DOHH2 (cell line): ENCODE data around the gene TOX3.

Source experiments
- H3F3A ChIP-seq: fragments of 200-600 bp; sonication (generic), shearing (Covaris generic); 2 replicates; pipeline ENCODE4 v1.6.0; 2016; ENCODE audit warnings: antibody characterized with exemption, mild to moderate bottlenecking; ENCODE audit not compliant: control insufficient read depth, insufficient read depth
- H3K27ac ChIP-seq: fragments of 200-600 bp; sonication (generic); 2 replicates; pipeline ENCODE4 v1.5.1; 2014; ENCODE audit warnings: low read depth, mild to moderate bottlenecking, low read length, moderate library complexity
- H3K27me3 ChIP-seq: fragments of 200-600 bp; sonication (generic); 2 replicates; pipeline ENCODE4 v1.6.1; 2014; ENCODE audit warnings: mild to moderate bottlenecking, low read length, mixed read lengths; ENCODE audit not compliant: control insufficient read depth
- H3K36me3 ChIP-seq: fragments of 200-600 bp; sonication (generic); 2 replicates; pipeline ENCODE4 v1.6.1; 2014; ENCODE audit warnings: mild to moderate bottlenecking, low read length, moderate library complexity, mixed read lengths; ENCODE audit not compliant: control insufficient read depth
- H3K4me1 ChIP-seq: fragments of 200-600 bp; sonication (generic); 2 replicates; pipeline ENCODE4 v1.6.1; 2014; ENCODE audit warnings: mild to moderate bottlenecking, low read length, mixed read lengths; ENCODE audit not compliant: control insufficient read depth
- H3K4me2 ChIP-seq: fragments of 200-600 bp; sonication (generic); 2 replicates; pipeline ENCODE4 v1.6.0; 2014; ENCODE audit warnings: mild to moderate bottlenecking, low read length, moderate library complexity
- H3K4me3 ChIP-seq: fragments of 200-600 bp; sonication (generic); 2 replicates; pipeline ENCODE4 v1.5.1; 2014; ENCODE audit warnings: mild to moderate bottlenecking, low read length, mixed read lengths
- H3K79me2 ChIP-seq: fragments of 200-600 bp; sonication (generic); 2 replicates; pipeline ENCODE4 v1.6.1; 2014; ENCODE audit warnings: mild to moderate bottlenecking, low read length, mixed read lengths; ENCODE audit not compliant: control insufficient read depth
- H3K9me2 ChIP-seq: fragments of 200-600 bp; sonication (generic); replicated peaks from 2 replicates; pipeline ENCODE4 v1.6.1; 2014; ENCODE audit warnings: mild to moderate bottlenecking, low read length, mixed read lengths; ENCODE audit not compliant: control insufficient read depth
- H3K9me3 ChIP-seq: fragments of 200-600 bp; sonication (generic); 2 replicates; pipeline ENCODE4 v1.6.1; 2014; ENCODE audit warnings: antibody characterized with exemption, low read length, mixed read lengths; ENCODE audit not compliant: control insufficient read depth, insufficient read depth
- H4K20me1 ChIP-seq: fragments of 200-600 bp; sonication (generic); 2 replicates; pipeline ENCODE4 v1.6.0; 2014; ENCODE audit warnings: low read depth, mild to moderate bottlenecking, antibody characterized with exemption, low read length, moderate library complexity; ENCODE audit not compliant: control insufficient read depth, insufficient read depth
- EZH2phosphoT487 ChIP-seq: fragments of 200-600 bp; sonication (generic); IDR thresholded peaks from 2 replicates; pipeline ENCODE4 v1.6.1; 2017; ENCODE audit warnings: borderline replicate concordance, mild to moderate bottlenecking, antibody characterized with exemption, low read length, moderate library complexity, mixed read lengths
- TF ChIP-seq, protein P1 (sequence below): fragments of 200-600 bp; sonication (generic); IDR thresholded peaks from one replicate; pipeline ENCODE4 v1.5.1; 2014; ENCODE audit warnings: antibody characterized with exemption, mild to moderate bottlenecking, low read depth, low read length; ENCODE audit not compliant: poor library complexity, severe bottlenecking

The TOX3 gene

DNA sequence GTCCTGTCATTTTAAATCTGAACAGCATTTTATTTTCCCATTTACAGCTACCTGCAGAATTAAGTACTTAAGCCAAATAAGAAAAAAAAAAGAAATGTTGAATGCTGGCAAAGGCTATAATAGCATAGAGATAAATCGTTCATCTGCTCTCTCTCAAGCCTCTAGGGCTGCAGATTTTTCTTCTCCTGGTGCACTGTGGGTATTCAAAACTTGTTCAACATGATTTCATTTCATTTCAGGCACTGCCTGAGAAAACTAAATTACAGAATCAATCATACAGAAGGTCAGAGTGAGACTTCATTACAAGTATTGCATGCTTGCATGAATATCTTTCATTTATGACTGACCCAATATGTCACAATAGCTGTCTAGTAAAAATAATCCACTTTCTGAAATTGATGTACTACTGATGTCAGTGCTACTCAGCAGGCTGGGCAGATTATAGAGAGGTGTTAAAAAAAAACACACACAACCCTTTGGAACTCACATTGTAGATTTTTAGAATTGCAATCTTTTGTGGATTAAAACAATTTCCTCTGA, 86.2 kb downstream of the TOX3 start:
- Histone ChIP-seq H3K9me3 (no peaks in the 10 kb centered on the region), H3K36me3 (no peaks in the 10 kb centered on the region), H3K27me3 (no peaks in the 10 kb centered on the region), H3K9me2 (no peaks in the 10 kb centered on the region), H3F3A (no peaks in the 10 kb centered on the region), H3K4me1 (no peaks in the 10 kb centered on the region), H3K4me2 (no peak overlapping the region), H3K79me2 (no peaks in the 10 kb centered on the region), H4K20me1 (no peaks in the 10 kb centered on the region), H3K27ac (no peak overlapping the region), H3K4me3 (no peak overlapping the region)
- no peak for TF ChIP-seq EZH2phosphoT487
- TF ChIP-seq, protein P1, sequence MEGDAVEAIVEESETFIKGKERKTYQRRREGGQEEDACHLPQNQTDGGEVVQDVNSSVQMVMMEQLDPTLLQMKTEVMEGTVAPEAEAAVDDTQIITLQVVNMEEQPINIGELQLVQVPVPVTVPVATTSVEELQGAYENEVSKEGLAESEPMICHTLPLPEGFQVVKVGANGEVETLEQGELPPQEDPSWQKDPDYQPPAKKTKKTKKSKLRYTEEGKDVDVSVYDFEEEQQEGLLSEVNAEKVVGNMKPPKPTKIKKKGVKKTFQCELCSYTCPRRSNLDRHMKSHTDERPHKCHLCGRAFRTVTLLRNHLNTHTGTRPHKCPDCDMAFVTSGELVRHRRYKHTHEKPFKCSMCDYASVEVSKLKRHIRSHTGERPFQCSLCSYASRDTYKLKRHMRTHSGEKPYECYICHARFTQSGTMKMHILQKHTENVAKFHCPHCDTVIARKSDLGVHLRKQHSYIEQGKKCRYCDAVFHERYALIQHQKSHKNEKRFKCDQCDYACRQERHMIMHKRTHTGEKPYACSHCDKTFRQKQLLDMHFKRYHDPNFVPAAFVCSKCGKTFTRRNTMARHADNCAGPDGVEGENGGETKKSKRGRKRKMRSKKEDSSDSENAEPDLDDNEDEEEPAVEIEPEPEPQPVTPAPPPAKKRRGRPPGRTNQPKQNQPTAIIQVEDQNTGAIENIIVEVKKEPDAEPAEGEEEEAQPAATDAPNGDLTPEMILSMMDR = no peak

DNA sequence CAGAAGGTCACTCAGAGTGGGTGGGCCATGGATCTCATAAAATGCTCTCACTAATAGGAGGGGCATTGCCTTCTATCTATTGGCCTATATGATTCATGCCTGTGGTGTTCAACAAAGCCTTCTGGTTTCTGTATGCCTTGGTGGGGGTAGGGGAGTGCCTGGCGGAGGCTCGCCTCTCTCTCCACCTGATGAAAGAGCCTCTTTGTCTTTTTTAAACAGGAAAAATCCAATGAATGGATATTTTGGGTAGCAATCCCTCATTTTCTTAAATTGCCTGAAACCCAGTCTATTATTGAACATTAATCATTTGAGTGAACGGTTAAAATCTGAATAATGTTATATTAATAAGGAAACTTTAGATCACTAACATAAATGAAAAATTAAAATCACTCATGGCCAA, 90.6 kb downstream of the TOX3 start:
- Histone ChIP-seq H3K27me3 (no peaks in the 10 kb centered on the region), H3K36me3 (no peaks in the 10 kb centered on the region), H3K4me1 (no peaks in the 10 kb centered on the region), H3K4me2 (no peak overlapping the region), H3K9me3 (no peaks in the 10 kb centered on the region), H3K79me2 (no peaks in the 10 kb centered on the region), H3K9me2 (no peaks in the 10 kb centered on the region), H4K20me1 (no peaks in the 10 kb centered on the region), H3K27ac (no peak overlapping the region), H3K4me3 (no peak overlapping the region), H3F3A (no peaks in the 10 kb centered on the region)
- TF ChIP-seq, protein P1 = no peak
- no peak for TF ChIP-seq EZH2phosphoT487

DNA sequence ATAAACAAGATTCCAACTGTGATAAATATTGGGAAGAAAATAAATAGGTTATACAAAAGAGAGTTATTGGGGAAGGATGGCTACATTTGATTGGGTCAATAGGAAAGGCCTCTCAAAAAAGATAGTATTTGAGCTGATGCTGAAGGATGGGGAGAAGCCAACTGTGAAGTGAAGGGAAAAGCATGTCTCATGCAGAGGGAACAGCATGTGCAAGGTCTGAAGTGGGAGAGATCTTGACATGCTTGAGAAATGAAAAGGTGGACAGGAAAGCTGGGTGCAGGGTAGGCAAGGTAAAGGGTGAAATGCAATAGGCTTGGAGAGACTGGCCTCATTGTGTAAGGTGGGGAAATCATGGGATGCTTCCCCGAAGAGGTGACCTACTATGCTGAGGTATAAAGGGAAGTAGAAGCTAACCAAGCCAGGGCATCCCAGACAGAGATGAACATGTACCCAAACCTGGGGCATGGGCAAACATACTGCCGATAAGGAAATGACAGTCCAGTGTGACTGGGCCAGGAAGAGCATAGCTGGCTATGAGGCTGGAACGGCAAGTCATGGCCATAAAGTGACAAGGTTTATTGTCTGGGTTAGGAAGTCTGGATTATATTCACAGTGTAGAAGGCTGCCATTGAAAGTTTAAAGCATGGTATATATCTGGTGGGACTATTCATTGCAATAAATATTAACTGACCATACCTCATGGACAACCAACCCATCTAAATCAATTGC, 91.2 kb downstream of the TOX3 start:
- no peaks in the 10 kb centered on the region for H3K4me1 ChIP-seq
- H3K27ac ChIP-seq = no peak overlapping the region
- no peak overlapping the region for H3K4me2 ChIP-seq
- TF ChIP-seq, protein P1 = no peak
- TF ChIP-seq EZH2phosphoT487 = no peak
- H3K27me3 ChIP-seq = no peaks in the 10 kb centered on the region
- H3F3A ChIP-seq = no peaks in the 10 kb centered on the region
- no peaks in the 10 kb centered on the region for H3K36me3 ChIP-seq
- no peaks in the 10 kb centered on the region for H4K20me1 ChIP-seq
- no peak overlapping the region for H3K4me3 ChIP-seq
- no peaks in the 10 kb centered on the region for H3K9me3 ChIP-seq
- H3K79me2 ChIP-seq = no peaks in the 10 kb centered on the region
- no peaks in the 10 kb centered on the region for H3K9me2 ChIP-seq
